HG03025 (cell line): ENCODE measurements around the gene RASIP1.

Source experiments
- ATAC-seq: cut with Tn5 transposase; IDR thresholded peaks from one replicate; pipeline ENCODE4 v1.9.1; 2021; ENCODE audit warnings: mild to moderate bottlenecking, moderate library complexity; ENCODE audit not compliant: unreplicated experiment, low FRiP score

The RASIP1 gene

DNA sequence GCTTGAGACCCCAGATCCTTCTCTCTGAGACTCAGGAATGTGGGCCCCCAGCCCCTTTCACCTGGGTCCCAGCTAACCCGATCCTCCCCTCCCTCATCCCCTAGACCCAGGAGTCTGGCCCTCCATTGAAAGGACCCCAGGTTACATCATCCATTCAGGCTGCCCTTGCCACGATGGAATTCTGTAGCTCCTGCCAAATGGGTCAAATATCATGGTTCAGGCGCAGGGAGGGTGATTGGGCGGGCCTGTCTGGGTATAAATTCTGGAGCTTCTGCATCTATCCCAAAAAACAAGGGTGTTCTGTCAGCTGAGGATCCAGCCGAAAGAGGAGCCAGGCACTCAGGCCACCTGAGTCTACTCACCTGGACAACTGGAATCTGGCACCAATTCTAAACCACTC, 15.4 kb upstream of the RASIP1 start:
- no peak for ATAC-seq

DNA sequence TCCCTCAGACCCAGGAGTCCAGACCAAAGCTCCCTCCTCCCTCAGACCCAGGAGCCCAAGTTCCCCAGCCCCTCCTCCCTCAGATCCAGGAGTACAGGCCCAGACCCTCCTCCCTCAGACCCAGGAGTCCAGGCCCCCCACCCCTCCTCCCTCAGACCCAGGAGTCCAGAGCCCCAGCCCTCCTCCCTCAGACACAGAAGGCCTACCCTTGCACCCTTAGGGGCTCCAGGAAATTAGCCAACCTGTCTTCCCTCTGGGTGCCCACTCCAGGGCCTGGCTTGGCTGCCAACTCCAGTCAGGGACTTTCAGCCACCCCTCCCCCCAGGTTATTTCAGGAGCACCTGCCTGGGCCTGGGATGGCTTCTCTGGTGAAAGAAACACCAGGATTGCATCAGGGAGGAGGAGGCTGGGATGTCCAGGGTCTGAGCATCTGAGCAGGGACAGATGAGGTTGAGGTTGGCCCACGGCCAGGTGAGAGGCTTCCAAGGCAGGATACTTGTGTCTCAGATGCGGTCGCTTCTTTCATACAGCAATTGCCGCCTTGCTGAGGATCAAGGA, 14.8 kb upstream of the RASIP1 start, which contains the start of gene FGF21:
FGF21 (plus strand) TSS at position 441 of the 558 bp plus-strand sequence. CDS start 713 bp downstream, outside the sequence.
- no peak for ATAC-seq

DNA sequence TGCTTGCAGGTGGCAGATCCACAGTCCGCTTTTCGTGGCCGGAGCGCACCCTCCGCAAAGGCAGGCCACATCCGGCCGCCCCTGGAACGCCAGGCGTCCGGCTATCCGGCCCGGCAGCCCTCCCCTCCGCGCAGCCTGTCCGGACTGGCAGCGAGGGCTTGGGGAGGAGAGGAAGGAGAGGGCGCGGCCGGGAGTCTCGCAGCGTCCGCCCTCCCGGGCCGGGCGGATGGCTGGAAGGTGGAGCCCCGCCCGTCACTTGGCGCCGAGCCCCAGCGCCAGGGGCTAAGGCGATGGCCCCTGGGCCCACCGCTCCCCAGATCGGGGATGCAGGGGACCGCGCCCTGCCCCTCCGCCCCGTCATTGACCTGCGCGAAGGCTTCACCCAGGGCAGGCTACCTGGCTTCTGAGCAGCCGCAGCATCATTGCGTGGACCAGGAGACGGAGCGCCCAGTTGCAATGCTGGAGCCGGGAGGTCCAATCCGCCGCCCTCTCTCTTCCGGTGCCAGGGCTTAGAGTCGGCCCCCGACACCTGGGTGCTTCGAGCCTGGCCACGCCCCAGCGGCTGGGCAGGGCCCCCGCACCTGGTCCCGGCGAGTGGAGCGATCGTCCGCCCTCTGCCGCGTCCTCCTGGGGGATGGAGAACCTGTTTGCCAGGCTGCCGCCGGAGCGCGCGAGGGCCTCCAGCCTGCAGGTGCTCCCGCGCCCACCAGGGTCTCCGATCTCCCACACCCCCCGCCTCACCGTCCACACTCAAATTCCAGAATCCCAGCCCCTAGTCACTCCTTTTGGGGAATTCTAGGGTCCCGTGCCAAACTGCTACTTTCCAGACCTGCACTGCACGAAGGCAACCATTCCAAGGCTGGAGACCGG, 12.3 kb upstream of the RASIP1 start, which contains the start of gene FUT1:
FUT1 (minus strand) TSS at position 146 of the 870 bp plus-strand sequence. CDS start 1,360 bp downstream, outside the sequence.
- ATAC-seq: no peak

DNA sequence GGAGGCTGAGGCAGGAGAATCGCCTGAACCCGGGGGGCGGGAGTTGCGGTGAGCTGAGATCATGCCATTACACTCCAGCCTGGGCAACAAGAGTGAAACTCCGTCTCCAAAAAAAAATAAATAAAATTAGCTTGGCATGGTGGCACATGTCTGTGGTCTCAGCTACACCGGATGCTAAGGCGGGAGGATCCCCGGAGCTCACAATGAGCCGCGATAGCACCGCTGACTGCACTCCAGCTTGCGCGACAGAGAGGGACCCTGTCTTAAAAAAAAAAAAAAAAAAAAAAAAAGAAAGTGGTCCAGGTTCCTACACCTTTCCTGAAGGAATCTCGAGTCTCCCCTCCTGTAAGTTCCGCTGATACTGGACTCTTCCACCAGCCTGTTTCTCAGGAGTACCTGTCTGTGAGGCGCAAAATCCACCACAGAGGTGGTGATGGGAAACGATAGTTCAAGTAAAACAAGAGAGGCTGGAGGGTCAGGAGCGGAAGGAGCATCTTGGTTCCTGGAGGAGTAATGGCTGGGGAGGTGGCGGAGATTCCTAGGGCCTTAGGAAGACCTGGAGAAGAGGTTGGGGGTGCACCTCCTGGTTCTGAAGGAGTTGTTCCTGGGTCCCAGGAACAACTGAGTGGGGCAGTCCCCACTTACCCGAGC, 11.6 kb upstream of the RASIP1 start:
- no peak for ATAC-seq

DNA sequence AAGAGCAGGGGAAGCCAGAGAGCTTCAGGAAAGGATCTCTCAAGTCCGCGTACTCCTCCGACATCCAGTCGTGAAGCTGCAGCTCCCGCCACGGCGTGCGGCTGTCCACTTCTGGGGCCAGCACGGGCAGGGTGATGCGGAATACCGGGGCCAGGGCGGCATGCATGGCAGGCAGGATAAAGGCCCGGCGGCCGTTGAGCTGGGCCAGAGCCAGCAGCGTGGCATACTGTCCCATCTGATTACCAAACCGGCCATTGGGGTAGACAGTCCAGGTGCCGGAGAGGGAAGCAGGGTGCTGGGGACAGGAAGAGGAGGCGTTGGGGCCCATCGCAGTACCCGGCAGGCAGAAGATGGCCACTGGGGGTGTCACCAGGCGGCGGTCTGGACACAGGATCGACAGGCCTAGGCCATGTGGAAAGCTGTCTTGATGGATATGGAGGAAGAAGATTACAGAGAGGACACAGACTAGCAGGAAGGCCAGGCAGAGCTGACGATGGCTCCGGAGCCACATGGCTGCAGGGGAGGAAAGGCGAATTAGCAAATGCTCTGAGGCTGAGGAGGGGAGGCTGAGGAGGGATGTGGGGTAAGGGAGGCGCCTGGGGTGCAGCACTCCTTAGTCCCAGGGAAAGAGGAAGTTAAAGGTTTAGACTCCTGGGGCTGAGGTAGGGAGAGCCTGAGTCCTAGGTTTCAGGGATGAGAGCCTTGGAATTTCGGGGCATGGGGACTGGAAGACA, 10.5 kb upstream of the RASIP1 start:
- ATAC-seq: no peak

DNA sequence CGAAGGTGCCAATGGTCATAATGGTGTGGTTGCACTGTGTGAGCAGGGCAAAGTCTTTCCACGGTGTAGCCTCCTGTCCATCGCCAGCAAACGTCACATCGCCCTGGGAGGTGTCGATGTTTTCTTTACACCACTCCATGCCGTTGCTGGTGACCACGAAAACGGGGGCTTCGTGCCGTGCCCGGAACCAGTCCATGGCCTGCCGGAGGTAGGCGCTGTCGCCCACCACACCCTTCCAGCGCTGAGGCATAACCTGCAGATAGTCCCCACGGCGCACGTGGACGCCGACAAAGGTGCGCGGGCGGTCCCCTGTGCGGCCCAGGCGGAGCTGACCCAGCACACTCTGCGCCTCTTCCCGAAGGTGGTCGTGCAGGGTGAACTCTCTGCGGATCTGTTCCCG, 9.9 kb upstream of the RASIP1 start:
- no peak for ATAC-seq

DNA sequence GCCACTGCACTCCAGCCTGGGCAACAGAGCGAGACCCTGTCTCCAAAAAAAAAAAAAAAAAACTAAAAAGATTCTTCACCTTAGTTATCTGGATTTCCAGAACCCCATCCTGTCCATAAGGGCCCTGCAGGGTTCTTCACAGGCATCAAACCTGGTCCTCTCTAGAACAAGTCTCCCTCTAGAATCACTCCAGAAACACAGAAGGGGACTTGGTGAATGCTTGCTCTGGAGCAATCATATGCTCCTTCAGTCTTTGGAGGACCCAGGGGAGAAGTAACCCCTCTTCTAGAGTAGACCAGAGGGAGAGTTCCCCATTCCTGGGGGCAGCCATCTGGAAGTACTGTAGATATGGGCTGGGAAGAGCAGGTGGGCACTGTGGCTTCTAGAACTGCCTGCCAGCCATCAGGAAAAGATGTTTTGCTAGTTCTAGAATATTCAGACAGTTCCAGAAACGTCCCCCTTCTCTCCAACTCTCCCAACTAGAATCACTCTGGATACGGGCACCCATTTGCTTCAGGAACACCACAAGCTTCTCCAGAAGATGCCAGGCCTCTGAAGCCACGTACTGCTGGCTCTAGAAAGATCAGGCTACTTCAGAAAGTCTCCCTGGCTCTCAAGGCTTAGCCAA, 9.3 kb upstream of the RASIP1 start:
- no peak for ATAC-seq

DNA sequence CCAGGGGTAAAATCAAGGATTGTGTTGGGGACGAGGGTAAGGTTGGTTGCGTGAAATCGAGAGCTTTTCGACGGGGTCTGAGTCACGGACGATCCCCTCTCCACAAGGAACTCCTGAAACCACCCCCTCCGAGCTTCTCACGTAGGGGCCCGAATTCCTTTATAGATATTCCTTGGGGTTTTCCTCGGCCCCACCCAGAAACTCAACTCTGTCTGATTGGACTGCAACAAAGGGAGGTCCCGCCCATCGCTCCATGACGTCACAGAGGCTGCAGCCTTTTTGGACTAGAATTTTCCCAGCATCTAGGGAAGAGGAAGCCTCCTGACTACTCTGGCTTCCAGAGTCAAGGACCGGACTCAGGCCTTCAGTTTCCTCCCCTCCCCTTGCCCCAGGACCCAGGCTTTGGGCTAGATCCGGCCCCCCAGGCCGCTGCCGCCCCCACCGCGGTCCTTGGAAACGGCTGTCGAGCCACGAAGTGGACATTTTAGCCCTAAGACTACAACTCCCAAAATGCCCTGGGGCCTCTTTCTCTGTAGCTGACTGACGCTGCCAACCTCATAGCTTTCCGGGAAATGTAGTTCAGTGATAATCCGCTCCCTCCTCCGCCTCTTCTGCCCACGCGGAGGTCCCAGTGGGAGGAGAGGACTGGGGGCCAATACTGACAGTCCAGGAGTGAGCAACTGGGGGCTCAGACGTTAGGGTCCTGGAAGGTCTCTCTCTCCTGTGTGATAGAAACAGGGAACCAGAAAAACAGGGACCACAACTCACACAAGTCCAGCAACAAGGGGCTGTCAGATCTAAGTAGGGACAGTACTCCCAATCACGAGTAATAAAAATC, 6.5 kb upstream of the RASIP1 start, which contains the start of gene IZUMO1:
IZUMO1 (minus strand) TSS at position 172 of the 838 bp plus-strand sequence. CDS start 1,050 bp downstream, outside the sequence.
- ATAC-seq: no peak

DNA sequence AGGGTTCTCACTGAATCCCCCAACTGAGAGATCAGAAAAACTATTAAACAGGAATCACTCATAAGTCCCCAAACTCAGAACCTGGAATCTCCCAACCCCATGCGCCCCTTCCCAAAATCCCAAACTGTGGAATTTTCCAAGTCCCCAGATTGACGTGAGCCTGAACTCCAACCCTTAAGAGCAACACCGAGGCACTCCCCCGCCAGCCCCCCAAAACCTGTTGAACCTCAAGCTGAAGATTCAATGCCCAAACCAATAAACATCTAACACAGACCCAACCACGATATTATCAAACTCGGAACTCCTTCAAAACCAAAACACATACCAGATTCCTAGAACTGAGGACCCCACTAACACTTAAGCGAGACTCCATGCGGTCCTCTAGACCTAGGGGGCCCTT, 5.7 kb upstream of the RASIP1 start:
- ATAC-seq: no peak

DNA sequence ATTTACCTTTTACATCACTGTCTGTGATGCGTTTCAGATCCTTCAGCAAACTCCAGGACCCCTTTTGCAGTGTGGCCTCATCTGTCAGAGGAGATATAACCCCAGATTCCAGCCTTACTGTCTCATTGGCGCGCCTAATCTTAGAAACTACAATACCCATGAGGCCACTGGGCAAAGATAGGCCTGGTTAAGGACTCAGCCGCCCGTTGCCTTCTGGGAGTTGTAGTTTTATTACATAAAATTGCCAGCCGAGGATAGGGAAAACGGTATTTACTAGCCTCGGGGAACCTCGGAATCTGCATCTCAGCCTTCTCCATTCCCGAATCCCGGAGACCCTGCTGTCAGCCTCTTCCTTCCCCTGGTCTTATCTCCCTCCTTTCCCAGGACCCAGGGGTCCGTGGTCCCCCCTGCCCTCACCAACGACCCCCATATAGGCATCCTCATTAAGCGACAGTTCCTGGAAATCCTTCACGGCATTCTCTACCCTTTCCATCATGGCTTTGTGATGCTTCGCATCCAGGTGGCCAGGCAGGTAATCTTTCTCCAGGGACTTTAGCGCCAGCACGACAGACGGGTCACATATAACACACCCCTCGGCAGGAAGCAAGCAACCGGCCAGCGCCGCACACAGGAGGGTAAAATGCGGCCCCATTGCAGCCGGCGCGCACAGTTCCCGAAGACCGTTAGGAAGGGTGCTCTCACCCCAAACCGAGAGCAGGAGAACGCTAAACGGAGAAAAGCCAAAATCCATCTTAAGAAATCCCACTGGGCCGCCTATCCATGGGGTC, 5.0 kb upstream of the RASIP1 start:
- no peak for ATAC-seq

DNA sequence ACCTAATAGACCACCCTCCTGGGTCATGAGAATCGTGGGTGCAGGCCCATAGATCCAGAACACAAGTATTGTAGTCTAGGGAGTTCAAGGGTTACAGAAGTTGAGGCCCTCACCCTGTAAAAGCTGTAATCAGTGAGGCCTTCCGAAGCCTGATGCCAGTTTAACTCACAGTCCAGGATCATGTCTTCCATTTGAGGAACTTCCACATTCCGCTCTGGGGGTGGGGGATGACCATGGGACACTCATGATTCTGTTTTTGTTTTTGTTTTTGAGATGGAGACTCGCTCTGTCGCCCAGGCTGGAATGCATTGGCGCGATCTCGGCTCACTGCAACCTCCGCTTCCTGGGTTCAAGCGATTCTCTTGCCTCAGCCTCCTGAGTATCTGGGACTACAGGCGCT, 1.7 kb upstream of the RASIP1 start:
- no peak for ATAC-seq

DNA sequence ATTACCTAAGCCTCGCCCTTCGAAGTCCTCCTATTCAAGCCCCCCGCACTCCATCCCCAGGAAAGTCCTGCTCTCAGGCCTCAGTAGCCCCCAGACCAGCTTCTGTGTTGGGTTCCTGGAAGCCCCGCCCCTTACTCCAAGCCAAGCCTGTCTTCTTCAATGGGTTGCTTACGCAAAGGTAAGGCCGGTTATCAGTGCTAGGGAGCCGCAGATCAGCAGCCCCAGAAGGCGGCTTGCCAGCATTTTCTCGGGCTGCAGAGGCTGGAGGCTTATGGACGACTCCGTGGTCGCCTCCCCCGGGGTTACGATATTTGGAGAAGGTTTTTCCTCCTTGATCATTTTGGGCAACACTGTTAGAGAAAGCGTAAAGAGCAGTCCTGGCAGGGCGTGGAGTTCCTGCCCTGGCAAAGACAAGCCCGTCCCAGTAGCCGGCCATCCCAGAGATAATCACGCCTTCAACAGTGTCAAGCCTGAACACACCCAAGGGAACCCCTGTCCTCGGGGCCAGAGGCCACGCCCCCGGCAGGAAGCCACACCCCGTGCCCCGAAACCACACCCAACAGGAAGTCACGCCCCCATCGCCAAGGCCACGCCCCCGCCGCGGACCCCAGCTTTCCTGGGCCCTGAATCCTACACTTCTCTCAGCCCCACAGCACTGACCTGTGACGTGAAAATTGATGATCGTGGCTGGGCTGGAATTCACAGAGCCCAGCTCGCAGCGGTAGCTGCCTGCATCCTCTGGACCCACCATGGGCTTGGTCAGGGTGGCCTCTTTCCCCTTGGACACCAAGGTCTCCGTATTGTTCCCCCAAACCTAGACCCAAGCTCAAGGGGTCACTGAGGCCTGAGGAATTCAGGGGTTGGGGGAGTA, 954 bp upstream of the RASIP1 start:
- ATAC-seq: no peak

DNA sequence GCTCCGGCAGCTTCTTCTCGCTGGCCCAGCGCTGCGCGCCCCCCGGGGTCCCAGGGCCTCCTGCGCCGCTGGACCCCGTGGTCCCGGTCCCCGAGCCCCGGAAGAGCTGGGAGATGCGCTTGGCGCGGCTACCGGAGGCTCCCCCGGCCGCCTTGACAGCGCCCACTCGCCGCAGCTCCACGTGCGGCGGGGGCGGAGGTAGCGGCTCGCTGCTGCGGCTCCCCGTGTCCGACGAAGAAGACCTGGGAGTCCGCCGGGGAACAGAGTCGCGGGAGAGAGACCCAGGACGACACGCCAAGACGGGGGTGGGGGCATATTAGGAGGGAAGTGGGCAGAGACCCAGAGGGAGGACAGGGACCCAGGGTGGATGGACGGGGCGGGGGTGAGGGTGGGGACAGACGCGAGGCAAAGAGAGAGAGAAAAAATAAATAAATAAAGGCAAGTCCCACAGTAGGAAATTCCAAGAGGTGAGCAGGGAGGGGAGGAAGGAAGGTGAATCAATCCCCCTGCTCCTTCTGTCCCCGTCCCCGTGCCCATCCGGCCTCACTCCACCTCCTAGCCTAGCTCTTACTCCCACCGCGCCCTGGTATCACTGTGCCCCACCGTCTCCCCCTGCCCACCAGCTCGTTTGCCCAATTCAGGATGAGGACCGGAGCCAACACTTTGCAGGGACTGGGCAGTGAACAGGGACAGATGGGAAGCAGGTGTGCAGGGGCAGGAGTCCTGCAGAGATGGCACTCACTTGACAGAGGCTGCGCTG, 826 bp downstream of the RASIP1 start:
- no peak for ATAC-seq

DNA sequence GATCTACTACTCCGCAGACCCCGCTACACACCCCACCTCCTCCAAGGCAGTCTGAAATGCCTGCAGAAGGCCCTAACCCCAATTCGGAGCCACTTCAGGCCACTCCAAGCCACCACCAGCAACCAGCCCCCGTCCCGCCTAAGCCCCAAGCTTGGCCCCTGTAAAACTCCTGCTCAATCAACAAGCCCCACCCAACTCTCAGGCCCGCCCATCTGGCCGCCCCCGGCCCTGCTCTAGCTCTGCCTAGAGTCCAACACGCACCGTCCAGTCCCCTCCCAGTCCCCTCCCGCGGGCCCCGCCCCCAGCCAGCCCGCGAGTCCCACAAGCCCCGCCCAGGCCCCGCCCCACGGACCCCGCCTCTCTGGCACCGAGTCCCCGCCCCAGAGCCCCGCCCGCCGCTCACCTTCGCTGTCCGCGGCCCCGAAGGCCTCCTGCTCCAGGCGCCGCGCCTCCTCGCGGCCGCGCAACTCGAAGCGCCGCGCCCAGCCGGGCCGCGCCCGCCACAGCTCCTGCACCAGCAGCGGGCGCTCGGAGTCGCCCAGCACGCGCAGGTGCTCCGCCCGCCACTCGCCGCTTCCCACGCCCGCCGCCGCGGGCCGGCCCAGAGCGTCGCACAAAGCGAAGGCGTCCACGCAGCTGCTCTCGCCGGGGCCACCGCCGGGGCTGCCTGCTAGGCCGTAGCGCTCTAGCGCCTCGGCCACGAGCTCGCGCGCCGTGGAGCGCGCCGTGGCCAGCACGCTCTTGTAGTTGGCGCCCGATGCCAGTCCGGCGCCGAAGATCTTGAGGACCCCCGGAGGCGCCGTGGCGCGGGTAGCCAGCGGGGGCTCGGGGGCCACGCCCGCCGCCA, 1.6 kb downstream of the RASIP1 start:
- no peak for ATAC-seq

DNA sequence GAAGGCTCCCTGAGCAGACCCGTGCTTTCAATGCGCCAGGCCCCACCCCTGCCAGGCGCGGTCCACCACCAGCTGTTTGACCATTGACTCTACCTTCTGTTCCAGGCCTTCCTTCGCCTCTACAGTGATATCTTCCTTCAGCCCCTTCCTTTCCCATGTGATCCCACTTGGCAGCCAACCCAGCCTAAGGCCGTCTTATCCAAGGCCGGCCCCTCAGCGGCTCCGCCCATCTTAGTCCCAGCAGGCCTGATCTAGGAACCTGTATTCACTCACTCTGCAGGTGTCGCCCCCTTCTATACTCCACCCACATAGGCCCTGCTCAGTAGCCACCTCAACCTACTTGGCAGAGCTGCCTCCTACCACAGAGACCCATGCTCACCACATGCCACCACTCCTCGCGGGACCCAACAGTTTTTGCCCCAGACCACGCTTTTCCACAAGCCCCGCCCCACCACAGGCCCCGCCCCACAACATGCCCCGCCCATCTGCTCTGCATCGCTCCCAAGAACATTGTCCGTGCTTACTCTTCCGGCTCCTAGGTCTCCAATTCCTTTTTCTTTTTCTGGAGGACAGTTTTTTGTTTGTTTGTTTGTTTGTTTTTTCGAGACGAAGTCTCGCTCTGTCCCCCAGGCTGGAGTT, 2.9 kb downstream of the RASIP1 start:
- ATAC-seq: no peak
